Measurements from ENCODE around the gene PCBD1. TPM values are rescaled to one million over a fixed set of nuclear protein-coding genes. Genes with fewer than 3 reads are reported as not detected.
A peak's percentile ranks its signal among the peaks of the same experiment; 100 is the strongest.

Gene PCBD1
- total RNA-seq, 2 donors from 2014 or later: 40.5 to 67.7 TPM

GRCh38 chr10:70935125-70935625 is 46.8 kb upstream of the PCBD1 start:
- H3K4me1 ChIP-seq: no peaks in the 10 kb centered on the region
- no peaks in the 10 kb centered on the region for H3K27me3 ChIP-seq
- intact Hi-C loops (cut with DNase I): loop anchor here (10.0 kb wide), 1 partner anchor 260 kb away; no protein-coding TSS in a partner anchor
- DNase-seq (no peak), ATAC-seq (no peak)
- TF ChIP-seq POLR2A (IDR thresholded peaks at IDR 0.05): no peak
- no peak for TF ChIP-seq CTCF (IDR thresholded peaks at IDR 0.05)
- H3K9me3 ChIP-seq: no peaks in the 10 kb centered on the region
- no peak overlapping the region for H3K27ac ChIP-seq
- H3K4me3 ChIP-seq: no peak overlapping the region
- H3K36me3 ChIP-seq (replicated peaks in 1 of 2; ENCODE audit: insufficient read depth in 1 of 2, low read depth in 2 of 2): no peaks in the 10 kb centered on the region
- WGBS, 2 donors: 88 to 90% methylated on average over 8 to 11 of the region's 11 CpGs

- no peak for ATAC-seq
- WGBS, 2 donors: 100% methylated on average over 1 of the region's 1 CpG
- no peak for DNase-seq
- H3K27ac ChIP-seq: no peak overlapping the region
- intact Hi-C loops (cut with DNase I): loop anchor here (10.0 kb wide), 1 partner anchor 260 kb away; no protein-coding TSS in a partner anchor
- no peaks in the 10 kb centered on the region for H3K36me3 ChIP-seq (replicated peaks in 1 of 2; ENCODE audit: insufficient read depth in 1 of 2, low read depth in 2 of 2)
- no peaks in the 10 kb centered on the region for H3K9me3 ChIP-seq
- TF ChIP-seq POLR2A (IDR thresholded peaks at IDR 0.05): no peak
- no peak for TF ChIP-seq CTCF (IDR thresholded peaks at IDR 0.05)
- no peak overlapping the region for H3K4me3 ChIP-seq
- H3K27me3 ChIP-seq: no peaks in the 10 kb centered on the region
- H3K4me1 ChIP-seq: no peaks in the 10 kb centered on the region
Observed at GRCh38 chr10:70934701-70935100, 46.3 kb upstream of the PCBD1 start.

GRCh38 chr10:70932392-70933196 is 44.2 kb upstream of the PCBD1 start:
- TF ChIP-seq POLR2A (IDR thresholded peaks at IDR 0.05): no peak
- TF ChIP-seq CTCF (IDR thresholded peaks at IDR 0.05): no peak
- intact Hi-C loops (cut with DNase I): loop anchor here (10.0 kb wide), 1 partner anchor 262 kb away; no protein-coding TSS in a partner anchor
- no peak overlapping the region for H3K4me3 ChIP-seq
- DNase-seq (peak in 3 of 4 donors; percentile 15 to 56 (median 50)), ATAC-seq (peak; percentile 38)
- WGBS, 2 donors: 62 to 63% methylated on average over 8 to 9 of the region's 9 CpGs
- H3K27me3 ChIP-seq: no peaks in the 10 kb centered on the region
- no peaks in the 10 kb centered on the region for H3K4me1 ChIP-seq
- no peaks in the 10 kb centered on the region for H3K9me3 ChIP-seq
- no peak overlapping the region for H3K27ac ChIP-seq
- H3K36me3 ChIP-seq (replicated peaks in 1 of 2; ENCODE audit: insufficient read depth in 1 of 2, low read depth in 2 of 2): no peaks in the 10 kb centered on the region

GRCh38 chr10:70931168-70931815 is 42.9 kb upstream of the PCBD1 start:
- TF ChIP-seq CTCF (IDR thresholded peaks at IDR 0.05) (no peak), POLR2A (IDR thresholded peaks at IDR 0.05) (no peak)
- DNase-seq (no peak), ATAC-seq (no peak)
- intact Hi-C loops (cut with DNase I): loop anchor here (10.0 kb wide), 1 partner anchor 264 kb away; no protein-coding TSS in a partner anchor
- H3K9me3 ChIP-seq: no peaks in the 10 kb centered on the region
- no peak overlapping the region for H3K4me3 ChIP-seq
- no peaks in the 10 kb centered on the region for H3K27me3 ChIP-seq
- no peaks in the 10 kb centered on the region for H3K36me3 ChIP-seq (replicated peaks in 1 of 2; ENCODE audit: insufficient read depth in 1 of 2, low read depth in 2 of 2)
- 72 to 75% methylated on average over 14 to 15 of the region's 15 CpGs for WGBS, 2 donors
- no peak overlapping the region for H3K27ac ChIP-seq
- no peaks in the 10 kb centered on the region for H3K4me1 ChIP-seq
